Limb (tissue), 2 donors: Measurements from ENCODE around the gene CCDC30.
A peak's percentile ranks its signal among the peaks of the same experiment; 100 is the strongest.
"Not testable (repeated sequence)": the region's sequence is repeated elsewhere in the genome, so short reads cannot be mapped to it uniquely, and the experiment has no call there.

Source experiments
- DNase-seq, 2 donors: peaks; one replicate each; pipeline ENCODE4 v3.0.0-alpha.2; 2016; ENCODE audit errors: extremely low spot score in 2 of 2

CCDC30 gene

DNA sequence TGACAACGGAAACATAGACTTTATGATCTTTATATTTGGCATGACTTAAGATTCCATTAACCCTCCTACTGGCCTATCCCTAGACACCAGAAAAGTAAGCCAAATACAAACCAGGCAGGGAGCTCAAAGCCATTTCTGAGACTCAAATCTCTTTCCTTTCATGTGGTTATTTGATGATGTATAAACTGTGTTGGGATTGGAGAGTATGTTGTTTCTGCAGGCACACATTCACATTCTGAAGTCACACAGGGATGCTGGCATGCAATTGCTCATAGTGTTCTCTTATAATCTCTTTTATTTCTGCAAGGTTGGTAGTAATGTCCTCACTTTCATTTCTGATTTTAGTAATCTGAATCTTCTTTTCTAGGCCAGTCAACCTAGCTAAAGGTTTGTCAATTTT is 13.0 kb upstream of the CCDC30 start:
- DNase-seq = no peak

DNA sequence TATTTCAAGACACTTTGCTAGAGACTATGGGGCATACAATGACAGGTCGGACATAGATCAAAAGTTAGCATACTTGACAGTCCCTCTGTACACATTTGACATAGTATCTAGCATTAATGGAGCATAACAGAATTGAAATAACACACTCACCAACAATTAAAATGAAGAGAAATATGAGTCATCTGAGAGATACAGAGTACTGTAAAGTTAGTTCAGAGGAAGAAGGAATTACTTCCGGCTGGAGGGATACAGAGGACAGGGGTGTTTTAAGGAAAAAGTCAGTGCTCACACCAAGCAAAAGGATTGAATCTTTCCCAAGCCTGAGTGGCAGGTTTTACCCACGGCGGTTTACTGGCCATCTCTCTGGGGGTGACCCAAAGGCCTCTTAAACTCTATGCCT is 9.7 kb upstream of the CCDC30 start:
- DNase-seq = no peak

DNA sequence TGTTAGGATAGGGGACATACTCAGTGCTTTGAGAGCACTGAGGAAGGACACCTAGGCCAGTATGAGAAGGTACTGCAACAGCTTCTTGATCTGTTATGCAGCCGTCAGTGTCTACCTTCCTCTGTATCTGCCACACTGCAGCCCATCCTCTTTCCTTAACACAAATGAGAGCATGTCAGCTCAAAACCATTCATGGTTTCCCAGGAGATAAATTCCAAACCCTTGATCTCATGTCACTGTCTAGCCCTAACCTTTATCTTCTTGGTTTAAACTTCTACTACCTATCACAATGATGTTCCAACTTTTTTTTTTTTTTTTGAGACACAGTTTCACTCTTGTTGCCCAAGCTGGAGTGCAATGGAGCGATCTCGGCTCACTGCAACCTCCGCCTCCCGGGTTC is 8.7 kb upstream of the CCDC30 start:
- no peak for DNase-seq

DNA sequence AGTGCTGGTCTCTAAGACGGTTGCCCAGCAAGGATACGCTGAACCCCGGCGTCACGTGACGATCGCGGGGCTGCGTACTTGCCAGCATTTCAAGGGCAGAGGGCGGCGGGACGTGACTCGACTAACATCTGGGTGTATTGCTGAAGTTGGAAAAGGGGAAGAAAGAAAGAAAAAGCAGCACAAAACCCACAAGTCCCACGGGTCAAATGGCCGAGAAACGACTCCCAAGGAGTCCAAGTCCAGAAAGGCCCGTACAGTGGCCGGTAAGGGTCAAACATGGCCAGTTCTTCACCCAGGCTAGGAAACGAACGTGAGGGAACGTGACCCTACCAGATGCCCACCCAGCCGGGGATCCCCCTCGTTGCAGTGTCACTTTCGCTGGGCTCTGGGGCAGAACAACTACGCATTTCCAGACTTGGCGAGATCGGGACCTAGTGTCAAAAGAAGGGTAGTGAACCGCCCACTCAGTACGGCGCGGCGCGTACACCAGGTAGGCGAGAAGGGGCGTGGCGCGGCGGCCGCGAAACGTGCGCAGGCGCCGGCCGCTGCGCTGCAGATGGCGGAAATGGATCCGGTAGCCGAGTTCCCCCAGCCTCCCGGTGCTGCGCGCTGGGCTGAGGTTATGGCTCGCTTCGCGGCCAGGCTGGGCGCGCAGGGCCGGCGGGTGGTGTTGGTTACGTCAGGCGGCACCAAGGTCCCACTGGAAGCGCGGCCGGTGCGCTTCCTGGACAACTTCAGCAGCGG is 6.9 kb upstream of the CCDC30 start, which contains the start of the genes PPCS and ZMYND12:
TSS of gene PPCS (plus strand) at position 534 of the 744 bp plus-strand sequence. CDS start at position 557, 23 bp downstream.
TSS of gene ZMYND12 (minus strand) at position 13 of the 744 bp plus-strand sequence. CDS start 25 bp downstream, outside the sequence.
- peak; percentile 89 to 90 for DNase-seq

DNA sequence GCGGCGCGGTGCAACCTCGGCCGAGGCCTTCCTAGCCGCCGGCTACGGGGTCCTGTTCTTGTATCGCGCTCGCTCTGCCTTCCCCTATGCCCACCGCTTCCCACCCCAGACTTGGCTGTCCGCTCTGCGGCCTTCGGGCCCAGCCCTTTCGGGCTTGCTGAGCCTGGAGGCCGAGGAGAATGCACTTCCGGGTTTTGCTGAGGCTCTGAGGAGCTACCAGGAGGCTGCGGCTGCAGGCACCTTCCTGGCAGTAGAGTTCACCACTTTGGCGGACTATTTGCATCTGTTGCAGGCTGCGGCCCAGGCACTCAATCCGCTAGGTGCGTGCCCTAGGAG is 6.4 kb upstream of the CCDC30 start:
- DNase-seq = peak in 1 of 2 donors; percentile 27

DNA sequence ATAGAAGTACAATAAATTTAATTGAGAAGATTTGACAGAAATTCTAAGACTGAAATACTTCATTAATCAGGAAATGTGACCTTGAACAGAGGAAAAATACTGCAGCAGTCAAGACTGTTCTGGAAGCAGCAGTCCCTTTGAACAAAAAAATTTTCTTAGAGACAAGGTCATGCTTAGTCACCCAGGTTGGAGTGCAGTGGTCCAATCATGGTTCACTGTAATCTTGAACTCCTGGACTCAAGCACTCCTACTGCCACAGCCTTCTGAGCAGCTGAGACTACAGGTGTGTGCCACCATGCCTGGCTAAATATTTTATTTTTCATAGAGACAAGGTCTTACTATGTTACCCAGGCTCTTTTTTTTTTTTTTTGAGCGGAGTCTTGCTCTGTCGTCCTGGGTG is 1.9 kb upstream of the CCDC30 start:
- DNase-seq = no peak

DNA sequence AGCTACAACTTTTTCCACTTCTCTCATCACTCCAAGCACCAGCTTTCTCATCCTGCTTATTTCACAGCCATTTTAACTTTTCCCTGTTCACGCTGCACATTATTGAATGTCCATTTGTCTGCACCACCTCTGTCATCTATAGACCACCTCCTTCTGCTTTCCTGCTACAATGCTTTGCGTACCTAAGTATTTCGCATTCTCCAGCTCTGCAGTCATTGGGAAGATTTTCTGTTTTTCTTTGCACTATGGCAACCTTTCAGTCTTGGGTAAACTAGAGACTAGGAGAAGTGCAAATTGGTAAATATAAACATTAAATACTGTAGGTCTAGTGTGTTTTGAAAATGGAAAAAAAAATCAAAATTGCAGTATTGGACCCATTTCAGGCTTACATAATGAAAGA is 835 bp downstream of the CCDC30 start:
- DNase-seq = no peak

DNA sequence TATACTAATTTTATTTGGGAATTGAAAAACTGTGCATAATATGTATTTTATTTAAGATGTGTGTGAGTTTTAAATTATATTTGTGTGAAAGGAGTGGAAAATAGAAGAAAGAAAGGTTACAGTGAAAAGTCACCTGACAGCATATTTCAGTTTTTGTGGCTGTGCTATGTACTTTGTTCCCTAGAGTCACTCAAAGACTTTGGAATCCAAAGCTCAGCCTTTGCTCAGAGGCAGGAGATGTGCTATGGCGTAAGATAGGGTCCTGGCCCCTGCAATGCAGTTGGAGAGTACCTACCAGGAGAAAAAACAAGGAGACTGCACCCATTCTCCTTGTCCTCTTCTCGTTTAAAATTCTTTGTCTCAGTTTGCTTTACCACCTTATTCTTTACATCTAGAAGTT is 2.9 kb downstream of the CCDC30 start:
- no peak for DNase-seq

DNA sequence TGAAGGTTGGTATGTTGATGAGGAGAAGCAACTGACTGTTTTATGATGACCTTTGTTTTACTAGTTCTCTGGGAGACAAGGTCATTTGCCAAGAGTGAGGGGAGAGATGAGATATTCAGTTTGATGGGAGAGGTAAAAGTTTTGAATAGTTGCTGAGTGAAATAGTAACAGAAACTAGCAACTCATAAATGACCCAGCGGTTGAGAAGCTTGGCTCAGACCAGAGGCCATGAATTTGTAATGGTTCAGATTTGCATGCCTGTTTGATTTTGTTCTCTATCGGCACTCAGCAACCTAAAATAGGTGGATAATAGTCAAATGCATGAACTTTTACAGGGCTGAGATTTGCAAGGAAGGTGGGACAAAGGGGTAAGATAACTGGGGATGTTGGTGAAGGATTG is 6.6 kb downstream of the CCDC30 start:
- no peak for DNase-seq

DNA sequence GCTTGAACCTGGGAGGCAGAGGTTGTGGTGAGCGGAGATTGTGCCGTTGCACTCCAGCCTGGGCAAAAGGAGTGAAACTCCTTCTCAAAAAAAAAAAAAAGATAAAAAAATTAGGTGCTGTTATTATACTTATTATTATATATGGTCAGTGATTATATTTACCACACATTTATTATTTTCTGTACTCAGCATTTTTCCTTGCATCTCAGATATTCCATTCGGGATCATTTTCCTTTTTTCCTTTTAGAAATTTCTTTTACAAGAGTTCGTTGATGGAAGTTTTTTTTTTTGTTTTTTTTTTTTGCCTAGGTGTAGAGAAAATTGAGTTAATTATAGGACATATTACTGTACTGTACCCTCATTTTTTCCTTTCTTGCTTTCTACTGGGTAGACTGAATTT is 13.5 kb downstream of the CCDC30 start:
- no peak for DNase-seq

DNA sequence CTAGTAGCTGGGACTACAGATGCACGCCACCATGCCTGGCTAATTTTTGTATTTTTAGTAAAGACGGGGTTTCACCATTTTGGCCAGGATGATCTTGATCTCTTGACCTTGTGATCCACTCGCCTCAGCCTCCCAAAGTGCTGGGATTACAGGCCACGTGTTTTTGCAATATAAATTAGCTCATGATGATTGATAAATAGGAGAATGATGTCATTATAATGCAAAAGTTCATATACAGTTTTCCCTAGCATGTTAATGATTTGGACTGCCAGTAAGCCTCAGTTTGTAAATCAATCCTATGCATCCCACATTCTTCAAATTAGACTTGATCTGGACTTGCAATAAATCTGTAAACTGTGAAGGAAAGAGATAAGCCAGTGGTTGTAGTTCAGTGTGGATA is 14.3 kb downstream of the CCDC30 start:
- not testable (repeated sequence) for DNase-seq

DNA sequence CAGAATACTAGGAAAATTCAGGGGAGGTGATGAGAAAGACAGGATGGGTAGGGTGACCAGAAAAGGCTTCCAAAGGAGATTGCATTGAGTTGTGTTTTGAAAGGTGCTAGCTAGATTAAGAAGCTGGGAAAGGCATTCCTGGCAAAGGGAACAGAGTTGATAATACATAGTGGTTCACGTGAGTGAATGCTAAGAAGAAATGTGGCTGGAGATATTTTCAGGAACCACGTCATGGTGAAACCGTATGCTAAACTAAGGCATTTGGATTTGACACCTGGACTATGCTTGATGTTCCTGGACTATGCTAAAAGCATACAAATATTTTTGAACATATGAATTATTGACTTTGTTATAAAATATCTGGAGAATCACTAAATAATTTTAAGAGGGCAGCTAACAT is 14.7 kb downstream of the CCDC30 start:
- no peak for DNase-seq

DNA sequence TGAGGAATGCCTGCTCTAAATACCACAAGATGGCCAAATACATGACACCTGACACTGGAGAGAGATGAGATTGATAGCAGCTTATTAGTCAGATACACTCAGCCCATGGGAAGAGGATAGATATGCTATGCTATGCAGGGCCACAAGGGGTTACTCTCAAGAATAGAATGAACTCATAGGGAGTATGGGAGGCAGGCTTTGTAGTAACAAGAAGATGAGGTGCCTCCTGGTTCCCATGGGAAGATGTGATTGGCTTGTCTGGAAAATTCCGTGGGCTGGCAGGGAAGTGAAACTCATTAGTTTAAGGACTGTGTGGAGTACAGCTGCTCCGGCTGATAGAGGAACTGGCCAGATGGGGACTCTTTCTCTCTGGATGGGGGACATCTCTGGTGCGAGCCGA is 16.5 kb downstream of the CCDC30 start:
- DNase-seq = no peak

DNA sequence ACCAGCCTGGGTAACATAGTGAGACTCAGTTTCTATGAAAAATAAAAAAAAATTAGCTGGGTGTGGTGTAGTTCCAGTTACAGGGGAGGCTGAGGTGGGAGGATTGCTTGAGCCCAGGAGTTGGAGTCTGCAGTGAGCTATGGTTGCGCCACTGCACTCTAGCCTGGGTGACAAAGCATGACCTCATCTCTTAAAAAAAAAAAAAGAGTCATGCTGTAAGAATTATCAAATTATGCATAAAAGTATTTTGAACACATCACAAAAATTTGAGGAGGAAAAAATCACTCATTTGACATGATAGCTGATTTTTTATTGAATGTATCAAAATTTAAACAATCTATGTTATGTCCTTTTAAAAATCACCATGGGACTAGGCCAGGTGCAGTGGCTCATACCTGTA is 17.8 kb downstream of the CCDC30 start:
- DNase-seq = no peak

DNA sequence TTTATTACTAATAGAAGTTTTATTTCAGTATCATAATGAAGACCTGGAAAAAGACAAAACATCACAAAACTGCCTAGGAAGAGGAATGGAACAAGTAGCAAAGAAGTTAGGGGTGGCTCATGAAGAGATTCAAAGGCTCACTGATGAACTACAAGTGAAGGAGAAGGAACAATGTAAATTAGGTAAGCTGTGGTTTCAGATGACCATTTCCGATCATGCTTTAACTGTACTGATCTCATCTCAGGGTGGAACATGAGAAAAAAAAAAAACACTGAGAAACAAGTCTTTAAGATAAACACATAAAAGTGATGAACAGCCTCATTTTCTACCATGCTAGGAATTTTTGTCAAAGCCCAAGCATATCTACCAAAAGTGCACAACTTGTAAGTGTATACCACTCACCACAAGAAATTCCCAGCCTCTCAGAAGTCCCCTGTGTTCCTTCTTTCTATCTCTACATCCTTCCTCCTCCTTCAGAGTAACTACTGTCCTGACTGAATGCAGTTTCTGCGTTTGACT is 19.6 kb downstream of the CCDC30 start:
- no peak for DNase-seq

DNA sequence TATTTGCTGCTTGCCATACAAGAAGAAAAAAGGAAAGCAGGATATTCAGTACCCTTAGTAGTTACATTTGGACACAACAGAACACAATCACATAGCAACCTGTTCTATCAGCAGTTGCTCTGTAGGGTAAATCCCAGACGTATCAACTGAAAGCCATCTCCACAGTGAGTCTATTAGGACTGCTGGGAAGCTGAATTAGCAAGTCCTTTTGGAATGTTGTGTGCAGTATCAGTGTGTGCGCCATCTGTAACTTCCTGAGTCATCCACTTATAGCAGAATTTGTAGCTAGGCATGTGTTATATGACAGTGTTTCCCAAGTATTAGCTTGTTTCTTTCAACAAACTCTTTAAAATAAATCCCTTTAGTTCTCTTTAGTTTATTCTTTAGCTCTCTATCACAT is 21.3 kb downstream of the CCDC30 start:
- DNase-seq = peak in 1 of 2 donors; percentile 24

DNA sequence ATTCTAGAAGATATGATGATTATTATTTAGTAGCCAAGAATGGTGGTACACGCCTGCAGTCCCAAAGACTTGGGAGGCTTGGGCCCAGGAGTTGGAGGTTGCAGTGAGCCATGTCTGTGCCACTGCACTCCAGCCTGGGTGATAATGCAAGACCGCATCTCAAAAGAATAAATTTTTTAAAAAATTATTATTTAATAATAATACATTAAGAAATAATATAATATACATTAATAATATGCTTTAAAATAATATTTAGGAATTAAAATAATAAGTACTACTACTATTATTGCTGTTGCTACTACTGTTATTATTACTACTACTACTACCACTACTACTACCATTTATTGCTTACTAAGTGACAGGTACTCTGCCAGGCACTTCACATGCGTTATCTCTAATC is 27.2 kb downstream of the CCDC30 start:
- no peak for DNase-seq

DNA sequence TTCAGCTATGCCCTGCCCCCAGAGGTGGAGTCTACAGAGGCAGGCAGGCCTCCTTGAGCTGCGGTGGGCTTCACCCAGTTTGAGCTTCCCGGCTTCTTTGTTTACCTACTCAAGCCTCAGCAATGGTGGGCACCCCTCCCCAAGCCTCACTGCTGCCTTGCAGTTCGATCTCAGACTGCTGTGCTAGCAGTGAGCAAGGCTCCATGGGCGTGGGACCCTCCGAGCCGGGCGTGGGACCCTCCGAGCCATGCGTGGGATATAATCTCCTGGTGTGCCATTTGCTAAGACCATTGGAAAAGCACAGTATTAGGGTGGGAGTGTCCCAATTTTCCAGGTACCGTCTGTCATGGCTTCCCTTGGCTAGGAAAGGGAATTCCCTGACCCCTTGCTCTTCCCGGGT is 38.9 kb downstream of the CCDC30 start:
- DNase-seq = not testable (repeated sequence)

DNA sequence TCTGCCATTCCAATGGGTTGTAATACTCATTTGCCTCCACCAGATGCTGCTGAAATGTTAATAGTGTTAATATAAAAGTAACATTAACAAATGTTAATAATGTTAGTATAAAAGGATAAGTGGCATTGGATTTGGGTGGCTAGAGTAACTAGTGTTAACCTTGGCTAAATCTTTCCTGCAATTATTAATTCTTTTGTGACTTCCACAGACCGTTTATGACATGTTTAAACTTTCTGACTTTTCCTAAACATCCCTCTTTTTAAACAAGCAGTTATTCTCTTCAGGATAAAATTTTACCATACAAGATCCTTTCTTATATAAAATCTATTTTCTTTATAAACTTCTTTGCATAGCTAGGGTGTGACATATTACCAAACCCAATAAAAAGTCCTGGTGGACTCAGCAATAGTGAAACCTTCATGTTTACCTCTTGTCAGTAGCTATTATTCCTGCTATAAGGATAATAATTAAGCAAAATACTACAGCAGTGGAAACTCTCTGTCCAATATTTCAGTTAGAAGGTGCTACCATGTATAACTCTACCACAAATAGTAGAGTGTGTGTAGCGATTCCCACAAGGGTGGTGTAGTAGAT is 41.5 kb downstream of the CCDC30 start:
- DNase-seq = no peak

DNA sequence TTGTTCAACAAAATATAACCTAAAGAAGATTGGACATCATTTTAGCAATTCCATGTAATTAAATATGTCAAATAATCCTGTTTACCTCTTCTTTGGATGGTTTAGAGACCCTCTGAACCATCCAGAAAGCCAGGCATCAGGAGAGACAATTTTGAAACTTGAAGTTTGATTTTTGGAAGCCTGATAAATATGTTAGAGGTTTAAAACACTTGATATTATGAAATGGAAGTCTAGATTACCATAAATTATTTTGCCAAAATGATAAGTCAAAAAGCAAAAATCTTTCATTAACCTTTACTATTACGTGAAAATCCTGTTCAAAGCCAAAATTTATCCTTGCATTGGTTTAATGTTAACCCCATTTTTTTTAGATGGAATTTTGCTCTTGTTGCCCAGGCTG is 43.5 kb downstream of the CCDC30 start:
- DNase-seq = no peak

DNA sequence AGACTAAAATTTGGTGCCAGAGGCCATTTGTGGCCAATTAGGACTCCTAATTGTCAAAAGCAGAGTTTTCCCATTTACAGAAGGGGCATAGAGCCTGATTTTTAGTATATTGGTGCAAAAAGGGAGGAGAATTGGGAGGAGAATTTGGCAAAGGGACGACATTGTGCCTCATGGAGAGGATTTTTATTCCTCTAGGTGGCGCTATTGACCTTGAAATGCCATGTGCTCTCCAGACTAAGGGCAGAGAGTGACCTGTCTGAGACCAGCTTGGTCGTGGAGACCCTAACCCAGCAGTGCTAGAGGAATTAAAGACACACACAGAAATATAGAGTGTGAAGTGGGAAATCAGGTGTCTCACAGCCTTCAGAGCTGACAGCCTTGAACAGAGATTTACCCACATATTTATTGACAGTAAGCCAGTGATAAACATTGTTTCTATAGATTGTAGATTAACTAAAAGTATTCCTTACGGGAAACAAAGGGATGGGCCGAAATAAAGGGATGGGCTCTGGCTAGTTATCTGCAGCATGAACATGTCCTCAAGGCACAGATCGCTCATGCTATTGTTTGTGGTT is 48.6 kb downstream of the CCDC30 start:
- DNase-seq = not testable (repeated sequence)

DNA sequence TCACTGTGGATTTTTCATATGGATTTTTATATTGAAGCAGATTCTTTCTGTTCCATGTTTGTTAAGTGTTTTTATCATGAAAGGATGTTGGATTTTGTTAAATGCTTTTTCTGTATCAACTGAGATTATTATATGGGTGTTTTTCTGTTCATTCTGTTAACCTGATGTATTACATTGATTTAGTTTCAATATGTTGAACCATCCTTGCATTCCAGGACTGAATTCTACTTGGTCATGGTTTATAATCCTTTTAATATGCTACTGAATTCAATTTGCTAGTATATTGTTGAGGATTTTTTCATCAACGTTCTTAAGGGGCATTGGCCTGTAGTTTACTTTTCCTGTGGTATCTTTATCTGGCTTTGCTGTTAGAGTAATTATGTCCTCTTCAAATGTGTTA is 55.8 kb downstream of the CCDC30 start:
- DNase-seq = no peak

DNA sequence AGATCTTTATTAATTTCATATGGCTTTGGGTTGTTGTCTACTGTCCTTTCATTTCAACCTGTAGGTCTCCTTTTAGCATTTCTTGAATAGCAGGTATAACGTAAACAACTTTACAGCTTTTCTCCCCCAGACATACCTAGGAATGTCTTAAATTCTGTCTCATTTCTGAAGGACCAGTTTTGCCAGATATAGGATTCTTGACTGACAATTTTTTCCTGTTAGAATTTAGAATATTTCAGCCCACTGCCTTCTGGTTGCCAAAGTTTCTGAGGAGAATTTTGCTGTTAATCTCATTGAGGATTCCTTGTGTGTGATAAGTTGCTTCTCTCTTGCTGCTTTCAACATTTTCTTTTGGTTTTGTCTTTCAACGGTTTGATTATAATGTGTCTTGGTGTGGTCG is 60.1 kb downstream of the CCDC30 start:
- no peak for DNase-seq
